ENCODE measurements around the gene CXCR4.

The CXCR4 gene

DNA sequence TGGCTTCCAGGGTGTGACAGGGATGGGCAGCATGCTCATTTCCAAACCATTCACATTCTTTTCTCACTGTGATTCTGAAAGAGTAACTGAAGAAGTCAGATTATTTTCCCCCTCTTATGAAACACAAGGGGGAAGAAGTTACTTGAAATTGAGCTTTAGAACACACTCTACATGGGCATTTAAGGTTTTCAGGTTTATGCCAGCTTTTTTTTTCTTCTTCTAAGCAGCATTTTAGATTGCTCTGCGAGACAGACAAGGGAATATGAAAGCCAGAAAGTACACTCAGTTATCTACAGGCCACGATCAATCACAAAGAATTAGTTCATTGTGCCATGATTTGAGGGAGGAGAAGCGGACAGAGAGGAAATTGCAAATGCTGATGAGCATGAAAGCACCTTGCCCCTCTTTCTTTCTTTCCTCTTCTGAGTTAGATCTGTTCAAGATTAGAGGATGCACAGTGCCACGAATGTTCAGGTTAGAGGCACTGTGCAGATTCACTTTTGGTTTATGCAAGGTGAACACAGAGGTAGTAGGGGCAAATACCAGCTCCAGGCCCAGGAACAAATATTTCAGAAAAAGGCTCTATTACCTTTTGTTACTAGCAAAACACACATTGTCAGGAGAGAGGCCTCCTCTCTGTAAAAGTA lies 49.2 kb downstream of the CXCR4 start:
- no peak; the same call in 2 of the 3 replicates for ATAC-seq
- TF ChIP-seq ESRRG (CRISPR knock-in tag; IDR thresholded peaks at IDR 0.05) (no peak), PPARA (CRISPR knock-in tag; IDR thresholded peaks at IDR 0.05; ENCODE audit: borderline replicate concordance) (no peak), ZC3H10 (CRISPR knock-in tag; IDR thresholded peaks at IDR 0.05) (no peak), ARNTL (CRISPR knock-in tag; IDR thresholded peaks at IDR 0.05; ENCODE audit: borderline replicate concordance, low read depth) (no peak), OSR1 (CRISPR knock-in tag; IDR thresholded peaks at IDR 0.05) (no peak), GLIS3 (CRISPR knock-in tag; IDR thresholded peaks at IDR 0.05) (no peak), ZNF565 (CRISPR knock-in tag; conservative IDR thresholded peaks at IDR 0.05; ENCODE audit: low read depth) (no peak), SNAI2 (CRISPR knock-in tag; IDR thresholded peaks at IDR 0.05) (no peak), RARB (CRISPR knock-in tag; IDR thresholded peaks at IDR 0.05) (no peak), TCF4 (CRISPR knock-in tag; IDR thresholded peaks at IDR 0.05; ENCODE audit: borderline replicate concordance) (no peak), ZFP3 (CRISPR knock-in tag; IDR thresholded peaks at IDR 0.05) (no peak), ZNF70 (CRISPR knock-in tag; IDR thresholded peaks at IDR 0.05) (no peak), BACH2 (CRISPR knock-in tag; IDR thresholded peaks at IDR 0.05; ENCODE audit: borderline replicate concordance) (no peak), TOX (CRISPR knock-in tag; IDR thresholded peaks at IDR 0.05; ENCODE audit: borderline replicate concordance) (no peak)
- TF ChIP-seq, protein P1, sequence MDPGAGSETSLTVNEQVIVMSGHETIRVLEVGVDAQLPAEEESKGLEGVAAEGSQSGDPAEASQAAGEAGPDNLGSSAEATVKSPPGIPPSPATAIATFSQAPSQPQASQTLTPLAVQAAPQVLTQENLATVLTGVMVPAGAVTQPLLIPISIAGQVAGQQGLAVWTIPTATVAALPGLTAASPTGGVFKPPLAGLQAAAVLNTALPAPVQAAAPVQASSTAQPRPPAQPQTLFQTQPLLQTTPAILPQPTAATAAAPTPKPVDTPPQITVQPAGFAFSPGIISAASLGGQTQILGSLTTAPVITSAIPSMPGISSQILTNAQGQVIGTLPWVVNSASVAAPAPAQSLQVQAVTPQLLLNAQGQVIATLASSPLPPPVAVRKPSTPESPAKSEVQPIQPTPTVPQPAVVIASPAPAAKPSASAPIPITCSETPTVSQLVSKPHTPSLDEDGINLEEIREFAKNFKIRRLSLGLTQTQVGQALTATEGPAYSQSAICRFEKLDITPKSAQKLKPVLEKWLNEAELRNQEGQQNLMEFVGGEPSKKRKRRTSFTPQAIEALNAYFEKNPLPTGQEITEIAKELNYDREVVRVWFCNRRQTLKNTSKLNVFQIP (CRISPR knock-in tag; IDR thresholded peaks at IDR 0.05; ENCODE audit: borderline replicate concordance, low read depth): no peak
- TF ChIP-seq, protein P2, sequence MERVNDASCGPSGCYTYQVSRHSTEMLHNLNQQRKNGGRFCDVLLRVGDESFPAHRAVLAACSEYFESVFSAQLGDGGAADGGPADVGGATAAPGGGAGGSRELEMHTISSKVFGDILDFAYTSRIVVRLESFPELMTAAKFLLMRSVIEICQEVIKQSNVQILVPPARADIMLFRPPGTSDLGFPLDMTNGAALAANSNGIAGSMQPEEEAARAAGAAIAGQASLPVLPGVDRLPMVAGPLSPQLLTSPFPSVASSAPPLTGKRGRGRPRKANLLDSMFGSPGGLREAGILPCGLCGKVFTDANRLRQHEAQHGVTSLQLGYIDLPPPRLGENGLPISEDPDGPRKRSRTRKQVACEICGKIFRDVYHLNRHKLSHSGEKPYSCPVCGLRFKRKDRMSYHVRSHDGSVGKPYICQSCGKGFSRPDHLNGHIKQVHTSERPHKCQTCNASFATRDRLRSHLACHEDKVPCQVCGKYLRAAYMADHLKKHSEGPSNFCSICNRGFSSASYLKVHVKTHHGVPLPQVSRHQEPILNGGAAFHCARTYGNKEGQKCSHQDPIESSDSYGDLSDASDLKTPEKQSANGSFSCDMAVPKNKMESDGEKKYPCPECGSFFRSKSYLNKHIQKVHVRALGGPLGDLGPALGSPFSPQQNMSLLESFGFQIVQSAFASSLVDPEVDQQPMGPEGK (CRISPR knock-in tag; IDR thresholded peaks at IDR 0.05; ENCODE audit: borderline replicate concordance): no peak

DNA sequence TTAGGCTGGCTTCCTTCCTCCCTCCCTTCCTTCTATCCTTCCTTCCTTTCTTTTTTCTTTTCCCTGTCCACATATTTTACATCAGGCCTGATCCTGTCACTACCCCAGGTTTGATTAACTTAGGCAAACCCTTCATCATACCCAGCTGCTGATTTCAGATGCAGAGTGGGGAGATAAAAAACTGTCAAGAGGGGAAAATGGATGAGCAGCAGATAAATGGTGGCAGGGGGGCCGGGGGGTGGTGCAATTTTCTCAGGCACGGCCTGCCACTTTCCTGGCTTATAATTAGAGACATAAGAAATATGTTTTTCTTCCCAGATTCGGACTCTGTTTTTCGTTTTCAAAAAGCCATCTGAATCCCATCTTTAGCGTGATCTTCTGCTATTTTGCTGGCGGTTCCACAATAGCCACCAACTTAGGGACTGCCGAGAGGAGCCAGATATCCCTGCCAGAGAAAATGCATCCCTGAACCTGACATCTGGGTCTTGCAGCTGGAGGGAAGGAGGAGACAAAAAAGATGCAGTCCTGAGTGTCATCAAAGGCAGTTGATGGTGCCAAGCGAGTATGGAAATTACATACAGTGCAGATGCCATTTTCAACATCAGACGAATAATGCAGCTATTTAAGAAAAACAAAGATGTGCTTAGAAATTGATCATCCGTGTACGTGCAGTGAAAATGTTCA lies 49.9 kb downstream of the CXCR4 start:
- ATAC-seq: no peak; the same call in 2 of the 3 replicates
- TF ChIP-seq, protein P2 (CRISPR knock-in tag; IDR thresholded peaks at IDR 0.05; ENCODE audit: borderline replicate concordance): no peak
- TF ChIP-seq ZC3H10 (CRISPR knock-in tag; IDR thresholded peaks at IDR 0.05) (no peak), PPARA (CRISPR knock-in tag; IDR thresholded peaks at IDR 0.05; ENCODE audit: borderline replicate concordance) (no peak)
- TF ChIP-seq, protein P1 (CRISPR knock-in tag; IDR thresholded peaks at IDR 0.05; ENCODE audit: borderline replicate concordance, low read depth): no peak

GRCh38 chr2:136067459-136067858 lies 50.5 kb downstream of the CXCR4 start:
- ATAC-seq: no peak
- TF ChIP-seq GLIS3 (CRISPR knock-in tag; IDR thresholded peaks at IDR 0.05) (no peak), ESRRG (CRISPR knock-in tag; IDR thresholded peaks at IDR 0.05) (no peak), ZNF8 (CRISPR knock-in tag; IDR thresholded peaks at IDR 0.05) (no peak), ZNF565 (CRISPR knock-in tag; conservative IDR thresholded peaks at IDR 0.05; ENCODE audit: low read depth) (no peak), TOX (CRISPR knock-in tag; IDR thresholded peaks at IDR 0.05; ENCODE audit: borderline replicate concordance) (no peak), ZC3H10 (CRISPR knock-in tag; IDR thresholded peaks at IDR 0.05) (no peak), OSR1 (CRISPR knock-in tag; IDR thresholded peaks at IDR 0.05) (no peak), TCF4 (CRISPR knock-in tag; IDR thresholded peaks at IDR 0.05; ENCODE audit: borderline replicate concordance) (no peak), PPARA (CRISPR knock-in tag; IDR thresholded peaks at IDR 0.05; ENCODE audit: borderline replicate concordance) (no peak), RARB (CRISPR knock-in tag; IDR thresholded peaks at IDR 0.05) (no peak), ZFP30 (CRISPR knock-in tag; IDR thresholded peaks at IDR 0.05) (no peak), ARNTL (CRISPR knock-in tag; IDR thresholded peaks at IDR 0.05; ENCODE audit: borderline replicate concordance, low read depth) (no peak), CSRNP3 (CRISPR knock-in tag; IDR thresholded peaks at IDR 0.05) (no peak)
- TF ChIP-seq, protein P2 (CRISPR knock-in tag; IDR thresholded peaks at IDR 0.05; ENCODE audit: borderline replicate concordance): no peak
- TF ChIP-seq, protein P1 (CRISPR knock-in tag; IDR thresholded peaks at IDR 0.05; ENCODE audit: borderline replicate concordance, low read depth): no peak

Measured in SK-N-SH treated with all-trans-retinoic acid at 6 μM for 48 hours (cell line).